ENCODE results near the gene RRAS2. TPM values are rescaled to one million over a fixed set of nuclear protein-coding genes. Genes with fewer than 3 reads are reported as not detected.

Gene RRAS2
- total RNA-seq, 1 donor from 2014 or later: 150 TPM

GRCh38 chr11:14308114-14308896 lies 50.7 kb downstream of the RRAS2 start:
- Histone ChIP-seq H3K27me3 (ENCODE audit: insufficient read depth, low read length) (no peaks in the 10 kb centered on the region), H3K4me3 (ENCODE audit: insufficient read depth, low read depth, low read length) (no peak overlapping the region), H3K4me1 (ENCODE audit: insufficient read depth, low read length) (peaks cover 18% of the 10 kb centered on the region), H3K36me3 (ENCODE audit: insufficient read depth, low read length) (no peaks in the 10 kb centered on the region), H3K79me2 (ENCODE audit: insufficient read depth, low read length) (peaks cover 95% of the 10 kb centered on the region), H3K27ac (ENCODE audit: low read depth, low read length) (no peak overlapping the region), H3K9me3 (ENCODE audit: insufficient read depth, low read depth, low read length) (no peaks in the 10 kb centered on the region), H3K4me2 (ENCODE audit: low read length) (no peak overlapping the region), H4K20me1 (ENCODE audit: insufficient read depth, low read length) (peaks cover 80% of the 10 kb centered on the region), H2AFZ (ENCODE audit: low read depth, low read length) (no peak overlapping the region), H3K9ac (ENCODE audit: low read length) (no peak overlapping the region)
- no peaks in the 10 kb centered on the region for H3K36me3 Mint-ChIP-seq (ENCODE audit: low read depth, unreplicated experiment)
- TF ChIP-seq CTCF (IDR thresholded peaks at IDR 0.05; ENCODE audit: insufficient read depth, low read depth, low read length) (peak; percentile 72), EZH2 (IDR thresholded peaks at IDR 0.05; ENCODE audit: insufficient read depth, low read length) (no peak)
- FAIRE-seq (peak; percentile 13), DNase-seq (ENCODE audit: low read depth) (peak; percentile 36)
- H3K27me3 Mint-ChIP-seq (ENCODE audit: low read depth, unreplicated experiment): no peaks in the 10 kb centered on the region
- H3K9me3 Mint-ChIP-seq (ENCODE audit: unreplicated experiment): no peaks in the 10 kb centered on the region
- peaks cover 37% of the 10 kb centered on the region for H3K4me1 Mint-ChIP-seq (ENCODE audit: low read depth, unreplicated experiment)
- peak overlapping the region; percentile 29 for H3K27ac Mint-ChIP-seq (ENCODE audit: unreplicated experiment)
- H3K4me3 Mint-ChIP-seq (ENCODE audit: unreplicated experiment): no peak overlapping the region

GRCh38 chr11:14306481-14306880 lies 52.5 kb downstream of the RRAS2 start:
- H3K36me3 Mint-ChIP-seq (ENCODE audit: low read depth, unreplicated experiment): no peaks in the 10 kb centered on the region
- FAIRE-seq: no peak
- Histone ChIP-seq H4K20me1 (ENCODE audit: insufficient read depth, low read length) (peaks cover 78% of the 10 kb centered on the region), H3K4me3 (ENCODE audit: insufficient read depth, low read depth, low read length) (no peak overlapping the region), H3K27me3 (ENCODE audit: insufficient read depth, low read length) (no peaks in the 10 kb centered on the region), H2AFZ (ENCODE audit: low read depth, low read length) (no peak overlapping the region), H3K9ac (ENCODE audit: low read length) (no peak overlapping the region), H3K4me2 (ENCODE audit: low read length) (no peak overlapping the region), H3K4me1 (ENCODE audit: insufficient read depth, low read length) (peaks cover 10% of the 10 kb centered on the region), H3K79me2 (ENCODE audit: insufficient read depth, low read length) (peaks cover 95% of the 10 kb centered on the region), H3K27ac (ENCODE audit: low read depth, low read length) (no peak overlapping the region), H3K9me3 (ENCODE audit: insufficient read depth, low read depth, low read length) (no peaks in the 10 kb centered on the region), H3K36me3 (ENCODE audit: insufficient read depth, low read length) (no peaks in the 10 kb centered on the region)
- peaks cover 33% of the 10 kb centered on the region for H3K4me1 Mint-ChIP-seq (ENCODE audit: low read depth, unreplicated experiment)
- no peaks in the 10 kb centered on the region for H3K9me3 Mint-ChIP-seq (ENCODE audit: unreplicated experiment)
- TF ChIP-seq CTCF (IDR thresholded peaks at IDR 0.05; ENCODE audit: insufficient read depth, low read depth, low read length) (no peak), EZH2 (IDR thresholded peaks at IDR 0.05; ENCODE audit: insufficient read depth, low read length) (no peak)
- DNase-seq (ENCODE audit: low read depth): no peak
- H3K4me3 Mint-ChIP-seq (ENCODE audit: unreplicated experiment): no peak overlapping the region
- peak overlapping the region; percentile 35 for H3K27ac Mint-ChIP-seq (ENCODE audit: unreplicated experiment)
- H3K27me3 Mint-ChIP-seq (ENCODE audit: low read depth, unreplicated experiment): no peaks in the 10 kb centered on the region

- Histone ChIP-seq H3K79me2 (ENCODE audit: insufficient read depth, low read length) (peaks cover 97% of the 10 kb centered on the region), H3K4me3 (ENCODE audit: insufficient read depth, low read depth, low read length) (no peak overlapping the region), H3K4me1 (ENCODE audit: insufficient read depth, low read length) (peaks cover 6% of the 10 kb centered on the region), H3K9ac (ENCODE audit: low read length) (no peak overlapping the region), H3K36me3 (ENCODE audit: insufficient read depth, low read length) (no peaks in the 10 kb centered on the region), H4K20me1 (ENCODE audit: insufficient read depth, low read length) (peaks cover 81% of the 10 kb centered on the region), H3K27ac (ENCODE audit: low read depth, low read length) (no peak overlapping the region), H3K9me3 (ENCODE audit: insufficient read depth, low read depth, low read length) (no peaks in the 10 kb centered on the region), H3K27me3 (ENCODE audit: insufficient read depth, low read length) (no peaks in the 10 kb centered on the region), H2AFZ (ENCODE audit: low read depth, low read length) (no peak overlapping the region), H3K4me2 (ENCODE audit: low read length) (no peak overlapping the region)
- Mint-ChIP-seq H3K9me3 (ENCODE audit: unreplicated experiment) (no peaks in the 10 kb centered on the region), H3K27me3 (ENCODE audit: low read depth, unreplicated experiment) (no peaks in the 10 kb centered on the region), H3K27ac (ENCODE audit: unreplicated experiment) (no peak overlapping the region), H3K4me1 (ENCODE audit: low read depth, unreplicated experiment) (peaks cover 33% of the 10 kb centered on the region), H3K36me3 (ENCODE audit: low read depth, unreplicated experiment) (no peaks in the 10 kb centered on the region), H3K4me3 (ENCODE audit: unreplicated experiment) (no peak overlapping the region)
- FAIRE-seq (no peak), DNase-seq (ENCODE audit: low read depth) (no peak)
- no peak for TF ChIP-seq EZH2 (IDR thresholded peaks at IDR 0.05; ENCODE audit: insufficient read depth, low read length)
- TF ChIP-seq CTCF (IDR thresholded peaks at IDR 0.05; ENCODE audit: insufficient read depth, low read depth, low read length): no peak
Measured at GRCh38 chr11:14305649-14306048, 53.3 kb downstream of the RRAS2 start.

Data from astrocyte (in vitro differentiated cells and primary cell).